ENCODE data around the gene CDC42EP1.
"Not testable (repeated sequence)": the region's sequence is repeated elsewhere in the genome, so short reads cannot be mapped to it uniquely, and the experiment has no call there.

The CDC42EP1 gene

GRCh38 chr22:37534445-37534844 is 25.8 kb upstream of the CDC42EP1 start:
- no peak for DNase-seq (ENCODE audit: low spot score)

GRCh38 chr22:37535159-37535558 is 25.1 kb upstream of the CDC42EP1 start:
- no peak for DNase-seq (ENCODE audit: low spot score)

GRCh38 chr22:37538590-37539357 is 21.5 kb upstream of the CDC42EP1 start:
- DNase-seq (ENCODE audit: low spot score), result peak; percentile 92

- DNase-seq (ENCODE audit: low spot score), result not testable (repeated sequence)
Measured at GRCh38 chr22:37539790-37540189, 20.5 kb upstream of the CDC42EP1 start.

GRCh38 chr22:37542416-37542815 is 17.9 kb upstream of the CDC42EP1 start:
- not testable (repeated sequence) for DNase-seq (ENCODE audit: low spot score)

GRCh38 chr22:37542959-37543358 is 17.3 kb upstream of the CDC42EP1 start:
- no peak for DNase-seq (ENCODE audit: low spot score)

GRCh38 chr22:37544955-37545702 is 15.2 kb upstream of the CDC42EP1 start:
- no peak for DNase-seq (ENCODE audit: low spot score)

- peak; percentile 55 for DNase-seq (ENCODE audit: low spot score)
Measured at GRCh38 chr22:37545703-37546436, 14.4 kb upstream of the CDC42EP1 start.

- DNase-seq (ENCODE audit: low spot score), result peak; percentile 87
Measured at GRCh38 chr22:37546437-37547250, 13.6 kb upstream of the CDC42EP1 start.

- DNase-seq (ENCODE audit: low spot score), result peak; percentile 70
Measured at GRCh38 chr22:37547251-37547741, 13.0 kb upstream of the CDC42EP1 start.

- DNase-seq (ENCODE audit: low spot score), result peak; percentile 95
Measured at GRCh38 chr22:37549704-37550059, 10.6 kb upstream of the CDC42EP1 start.

GRCh38 chr22:37550921-37551320 is 9.4 kb upstream of the CDC42EP1 start:
- DNase-seq (ENCODE audit: low spot score), result not testable (repeated sequence)

GRCh38 chr22:37551981-37552380 is 8.3 kb upstream of the CDC42EP1 start:
- DNase-seq (ENCODE audit: low spot score), result no peak

- no peak for DNase-seq (ENCODE audit: low spot score)
Measured at GRCh38 chr22:37552524-37553163, 7.6 kb upstream of the CDC42EP1 start.

- no peak for DNase-seq (ENCODE audit: low spot score)
Measured at GRCh38 chr22:37553725-37554124, 6.6 kb upstream of the CDC42EP1 start.

GRCh38 chr22:37555029-37555428 is 5.3 kb upstream of the CDC42EP1 start:
- DNase-seq (ENCODE audit: low spot score), result no peak

- no peak for DNase-seq (ENCODE audit: low spot score)
Measured at GRCh38 chr22:37556710-37557109, 3.6 kb upstream of the CDC42EP1 start.

GRCh38 chr22:37557321-37558001 is 2.8 kb upstream of the CDC42EP1 start:
- no peak for DNase-seq (ENCODE audit: low spot score)

- peak; percentile 20 for DNase-seq (ENCODE audit: low spot score)
Measured at GRCh38 chr22:37558815-37559214, 1.5 kb upstream of the CDC42EP1 start.

- no peak for DNase-seq (ENCODE audit: low spot score)
Measured at GRCh38 chr22:37559521-37559900, 769 bp upstream of the CDC42EP1 start.

Data from globus pallidus (tissue), 1 donor.